ENCODE results near the gene LIG3. TPM values are rescaled to one million over a fixed set of nuclear protein-coding genes. Genes with fewer than 3 reads are reported as not detected.

Gene LIG3
- total and polyA plus RNA-seq, 2 experiments from 2014 or later: 16.4 to 119 TPM

GRCh38 chr17:35048685-35049379, 68.5 kb downstream of the LIG3 start (continued):
- no peak for TF ChIP-seq ZNF462 (CRISPR knock-in tag; IDR thresholded peaks at IDR 0.05)
- no peak for TF ChIP-seq EZH2 (IDR thresholded peaks at IDR 0.05; ENCODE audit: low read depth, unreplicated experiment)
- TF ChIP-seq NANOG (IDR thresholded peaks at IDR 0.05; ENCODE audit: borderline replicate concordance): no peak
- TF ChIP-seq EZH2phosphoT487 (IDR thresholded peaks at IDR 0.05; ENCODE audit: unreplicated experiment): no peak
- no peak for TF ChIP-seq POLR2AphosphoS5 (IDR thresholded peaks at IDR 0.05; ENCODE audit: low read depth)

GRCh38 chr17:35050170-35050569, 69.9 kb downstream of the LIG3 start:
- Histone ChIP-seq H3K4me1 (ENCODE audit: insufficient read depth) (peaks cover 6% of the 10 kb centered on the region), H4K20me1 (replicated peaks; ENCODE audit: insufficient read depth) (no peaks in the 10 kb centered on the region; the same call in 1 of the 2 replicates), H3K36me3 (ENCODE audit: insufficient read depth) (no peaks in the 10 kb centered on the region; the same call in 1 of the 2 replicates), H3F3A (replicated peaks; ENCODE audit: low read depth) (0 out of 2 replicates have a peak, but pooled peaks cover 3% of the 10 kb centered on the region), H2AFZ (no peak overlapping the region), H3K27ac (ENCODE audit: low read depth) (no peak overlapping the region), H3K27me3 (ENCODE audit: insufficient read depth) (no peaks in the 10 kb centered on the region), H3K79me2 (replicated peaks; ENCODE audit: insufficient read depth) (no peaks in the 10 kb centered on the region), H3K4me3 (no peak overlapping the region), H3K4me2 (no peak overlapping the region), H3K9me2 (ENCODE audit: insufficient read depth) (no peaks in the 10 kb centered on the region)
- Mint-ChIP-seq H3K36me3 (ENCODE audit: low read depth) (0 out of 3 replicates have a peak, but pooled peaks cover 3% of the 10 kb centered on the region), H3K4me1 (peaks cover 22% of the 10 kb centered on the region), H3K27ac (no peak overlapping the region), H3K9me3 (no peaks in the 10 kb centered on the region), H3K27me3 (ENCODE audit: insufficient read depth, low read depth, poor library complexity) (no peaks in the 10 kb centered on the region), H3K4me3 (no peak overlapping the region)
- no peak for DNase-seq (ENCODE audit: low spot score)
- ATAC-seq: no peak
- no peak for TF ChIP-seq REST (IDR thresholded peaks at IDR 0.05; ENCODE audit: unreplicated experiment)
- TF ChIP-seq CTCF (conservative IDR thresholded peaks at IDR 0.05; ENCODE audit: low read depth in 2 of 2): no peak
- TF ChIP-seq JUNB (IDR thresholded peaks at IDR 0.05; ENCODE audit: unreplicated experiment): no peak
- TF ChIP-seq, protein P1, sequence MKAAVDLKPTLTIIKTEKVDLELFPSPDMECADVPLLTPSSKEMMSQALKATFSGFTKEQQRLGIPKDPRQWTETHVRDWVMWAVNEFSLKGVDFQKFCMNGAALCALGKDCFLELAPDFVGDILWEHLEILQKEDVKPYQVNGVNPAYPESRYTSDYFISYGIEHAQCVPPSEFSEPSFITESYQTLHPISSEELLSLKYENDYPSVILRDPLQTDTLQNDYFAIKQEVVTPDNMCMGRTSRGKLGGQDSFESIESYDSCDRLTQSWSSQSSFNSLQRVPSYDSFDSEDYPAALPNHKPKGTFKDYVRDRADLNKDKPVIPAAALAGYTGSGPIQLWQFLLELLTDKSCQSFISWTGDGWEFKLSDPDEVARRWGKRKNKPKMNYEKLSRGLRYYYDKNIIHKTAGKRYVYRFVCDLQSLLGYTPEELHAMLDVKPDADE (IDR thresholded peaks at IDR 0.05): no peak
- TF ChIP-seq ZNF331 (CRISPR knock-in tag; IDR thresholded peaks at IDR 0.05; ENCODE audit: low read depth): no peak
